GM19351 (cell line): ENCODE measurements around the gene LINC00632.

Experiments used
- ATAC-seq: cut with Tn5 transposase; IDR thresholded peaks from one replicate; pipeline ENCODE4 v1.9.1; 2021; ENCODE audit warnings: mild to moderate bottlenecking, moderate library complexity; ENCODE audit not compliant: unreplicated experiment

LINC00632 gene

DNA sequence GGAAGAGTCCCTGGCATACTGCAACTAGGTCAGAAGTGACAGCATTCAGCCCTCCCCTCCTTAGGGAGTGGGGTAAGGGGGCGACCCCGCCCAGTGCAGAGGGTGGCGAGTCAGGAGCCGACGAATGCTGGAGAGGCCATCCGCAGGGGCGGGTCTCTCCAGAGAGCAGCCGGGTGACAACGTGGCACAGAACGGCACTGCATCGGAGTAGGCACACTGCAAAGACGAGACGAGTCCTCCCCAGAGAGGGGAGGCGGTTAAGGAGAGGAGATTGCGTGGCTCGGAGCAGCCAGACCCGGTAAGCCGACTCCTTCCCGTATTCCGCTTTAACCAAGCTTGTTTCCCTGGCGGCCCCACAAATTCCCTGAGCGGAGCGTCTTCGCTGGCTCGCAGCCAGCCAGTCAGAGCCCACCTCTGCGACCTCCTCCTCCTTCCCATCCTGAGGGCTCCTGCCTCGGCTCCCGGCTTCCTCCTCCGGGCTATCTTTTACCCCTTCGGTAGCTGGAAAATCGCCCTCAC, 54.9 kb downstream of the LINC00632 start:
- ATAC-seq, result no peak

DNA sequence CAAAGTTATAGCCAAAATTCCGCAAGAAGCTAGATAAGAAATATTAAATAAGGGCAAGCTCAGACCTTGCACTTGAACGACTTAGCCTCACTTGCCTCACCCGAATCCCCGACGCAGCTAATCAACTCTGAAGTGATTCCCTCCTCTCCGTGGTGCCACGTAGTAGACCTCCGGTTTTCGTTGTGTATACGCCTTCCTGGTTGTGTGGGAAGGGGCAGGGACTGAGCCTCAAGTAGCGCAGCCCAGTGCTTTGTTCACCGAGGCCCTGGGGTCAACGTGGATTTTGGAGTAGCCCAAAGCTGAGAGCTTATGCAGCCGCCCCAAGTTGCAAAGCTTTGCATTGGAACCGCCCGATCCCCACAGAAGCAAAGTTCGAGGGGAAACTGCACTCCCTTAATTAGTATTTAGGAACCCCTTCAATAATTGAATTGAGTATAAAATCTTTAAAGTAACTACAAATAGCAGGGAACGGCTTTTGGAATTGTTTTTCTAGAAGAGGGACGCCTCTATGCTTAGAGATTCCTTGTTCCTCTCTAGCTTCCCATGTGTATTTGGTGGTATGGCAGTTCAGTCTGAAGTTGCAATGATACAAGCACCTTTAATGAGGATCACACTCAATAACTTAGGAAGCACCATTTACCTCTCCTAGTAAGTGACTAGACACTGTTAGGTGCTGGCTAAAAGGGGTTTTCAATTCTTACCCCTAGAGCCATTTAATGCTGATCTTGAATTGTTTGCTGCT, 55.7 kb downstream of the LINC00632 start:
- ATAC-seq, result no peak

DNA sequence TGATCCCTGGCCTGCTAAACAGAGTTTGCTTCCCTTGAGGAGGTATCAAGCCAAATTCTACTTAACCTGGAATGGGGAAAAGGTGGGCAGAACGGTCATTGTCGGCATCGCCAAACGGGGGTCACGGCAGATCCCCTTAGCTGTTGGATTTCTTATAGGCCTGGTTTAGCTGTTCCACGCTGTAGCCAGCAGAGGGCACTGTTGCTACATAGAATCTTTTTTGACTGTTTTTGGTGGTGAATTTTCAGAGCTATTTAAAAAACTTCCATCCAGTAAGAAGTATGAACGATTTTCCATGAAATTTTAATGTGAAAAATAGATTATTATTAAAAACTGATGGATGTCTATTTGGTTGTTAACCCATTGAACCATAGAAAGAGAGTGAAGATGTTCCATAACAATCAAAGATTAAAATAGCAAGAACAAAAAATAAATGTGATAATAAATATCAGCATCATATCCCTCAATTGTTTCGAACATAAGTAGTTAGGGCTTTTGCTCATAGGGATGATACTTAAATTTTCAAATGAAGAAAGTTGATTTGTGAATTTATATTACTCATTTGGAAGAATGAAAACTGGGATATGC, 56.6 kb downstream of the LINC00632 start:
- peak; percentile 54 for ATAC-seq

DNA sequence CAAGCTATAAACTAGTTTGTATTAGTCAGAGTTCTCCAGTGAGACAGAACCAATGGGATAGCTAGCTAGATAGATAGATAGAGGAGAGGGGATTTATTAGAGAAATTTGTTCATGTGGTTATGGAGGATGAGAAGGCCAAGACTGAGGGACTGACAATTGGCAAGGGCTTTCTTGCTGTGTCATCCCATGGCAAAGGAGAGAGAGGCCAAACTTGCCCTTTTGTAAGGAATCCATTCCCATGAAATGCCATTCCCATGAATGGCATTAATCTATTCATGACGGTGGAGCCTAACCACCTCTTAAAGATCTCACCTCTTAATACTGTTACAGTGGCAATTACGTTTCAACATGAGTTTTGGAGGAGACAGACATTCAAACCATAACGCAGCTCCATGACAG, 58.1 kb downstream of the LINC00632 start:
- ATAC-seq, result no peak

DNA sequence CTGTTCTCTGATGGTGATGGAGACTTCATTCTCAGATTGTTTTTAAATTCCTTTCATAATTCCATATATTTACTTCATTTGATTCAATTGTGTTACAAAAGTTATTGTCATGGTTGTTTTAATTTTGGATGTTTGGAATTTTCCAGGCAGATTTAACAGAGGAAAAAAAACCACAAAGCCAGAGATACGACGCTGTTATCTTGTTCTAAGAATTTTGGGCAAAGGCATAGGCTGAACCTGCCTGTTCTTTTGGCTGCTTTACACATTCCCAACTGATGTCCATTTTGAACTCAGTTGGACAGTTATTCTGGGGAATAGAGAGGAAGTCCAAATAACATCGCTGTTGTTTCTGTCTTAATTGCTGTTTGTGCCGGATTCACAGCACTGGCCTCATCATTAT, 65.7 kb downstream of the LINC00632 start:
- ATAC-seq, result no peak

DNA sequence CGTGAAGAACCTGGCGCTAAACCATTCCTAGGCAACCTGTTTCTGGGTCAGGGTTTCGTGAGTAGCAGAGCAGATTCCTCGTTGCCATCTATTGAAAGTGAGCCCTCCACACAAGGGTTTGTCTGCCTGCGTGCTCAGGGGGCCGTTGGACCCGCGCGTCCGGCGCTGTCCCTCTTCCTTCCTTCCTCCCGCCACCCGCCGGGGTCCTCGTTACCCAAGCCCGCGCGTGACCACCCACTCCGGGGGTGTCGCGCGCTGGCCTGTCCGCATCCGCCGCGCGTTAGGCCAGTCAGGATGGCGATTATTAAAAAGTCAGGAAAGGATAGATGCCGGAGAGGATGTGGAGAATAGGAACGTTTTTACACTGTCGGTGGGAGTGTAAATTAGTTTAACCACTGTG, 66.8 kb downstream of the LINC00632 start:
- ATAC-seq, result no peak

DNA sequence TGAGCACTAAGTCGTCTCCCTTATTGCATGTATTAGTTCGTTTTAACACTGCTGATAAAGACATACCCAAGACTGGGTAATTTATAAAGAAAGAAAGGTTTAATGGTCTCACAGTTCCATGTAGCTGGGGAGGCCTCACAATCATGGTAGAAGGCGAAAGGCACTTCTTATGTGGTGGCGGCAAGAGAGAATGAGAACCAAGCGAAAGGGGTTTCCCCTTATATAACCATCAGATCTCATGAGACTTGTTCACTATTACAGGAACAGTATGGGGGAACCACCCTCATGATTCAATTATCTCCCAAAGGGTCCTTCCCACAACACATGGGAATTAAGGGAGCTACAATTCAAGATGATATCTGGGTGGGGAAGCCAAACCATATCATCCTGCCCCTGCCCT, 85.1 kb downstream of the LINC00632 start:
- no peak for ATAC-seq

DNA sequence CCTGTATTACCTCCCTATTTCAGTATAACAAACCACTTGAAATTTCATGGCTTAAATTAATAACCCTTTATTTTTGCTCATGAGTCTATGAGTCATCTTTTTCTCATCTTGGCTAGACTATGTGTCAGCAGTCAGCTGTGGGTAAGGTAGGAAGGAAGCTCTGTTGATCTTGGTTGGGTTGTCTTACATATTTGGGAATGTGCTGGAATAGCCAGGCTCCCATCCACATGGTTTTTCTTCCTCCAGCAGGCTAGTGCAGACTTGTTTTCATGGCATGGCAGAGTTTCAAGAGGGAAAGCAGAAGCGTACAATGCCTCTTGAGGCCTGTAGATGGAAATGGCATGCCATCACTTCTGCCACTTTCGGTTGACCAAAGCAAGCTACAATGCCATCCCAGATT, 89.7 kb downstream of the LINC00632 start:
- ATAC-seq, result no peak

DNA sequence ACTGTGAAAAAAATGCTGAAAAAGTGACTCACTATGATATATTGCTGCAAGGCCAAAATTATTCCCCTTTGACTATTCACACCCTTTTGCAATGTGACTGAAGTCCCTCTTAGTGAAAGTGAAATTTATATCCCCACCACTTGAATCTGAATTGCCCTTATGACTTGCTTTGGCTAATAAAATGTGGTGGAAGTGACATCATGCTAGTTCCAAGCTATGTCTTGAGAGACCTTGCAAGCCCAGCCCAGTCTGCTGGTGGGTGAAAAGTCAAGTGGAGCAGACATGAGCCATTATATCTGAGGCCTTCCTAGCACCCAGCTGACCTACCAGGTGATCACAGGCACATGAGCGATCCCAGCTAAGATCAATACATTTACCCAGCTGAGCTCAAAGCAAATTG, 94.7 kb downstream of the LINC00632 start:
- ATAC-seq, result no peak

DNA sequence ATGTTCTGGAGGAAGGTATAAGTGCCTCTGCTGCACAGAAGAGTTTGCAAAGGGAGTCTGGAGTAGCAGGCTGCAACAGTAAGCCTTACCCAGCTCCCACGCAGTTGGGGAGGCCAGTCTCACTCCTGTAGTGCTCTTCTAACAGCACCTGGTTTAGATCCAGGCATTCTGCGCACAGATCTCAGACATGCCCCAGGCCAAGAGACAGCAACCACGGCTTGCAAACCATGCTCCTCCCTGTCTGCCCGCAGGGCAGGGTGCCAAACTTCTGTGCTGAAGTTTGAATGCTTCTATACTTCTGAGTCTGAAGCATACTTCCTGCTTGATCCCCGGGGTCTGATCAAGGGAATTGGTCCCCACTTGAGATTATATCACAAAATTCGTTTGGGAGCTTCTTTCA, 106.3 kb downstream of the LINC00632 start:
- no peak for ATAC-seq

DNA sequence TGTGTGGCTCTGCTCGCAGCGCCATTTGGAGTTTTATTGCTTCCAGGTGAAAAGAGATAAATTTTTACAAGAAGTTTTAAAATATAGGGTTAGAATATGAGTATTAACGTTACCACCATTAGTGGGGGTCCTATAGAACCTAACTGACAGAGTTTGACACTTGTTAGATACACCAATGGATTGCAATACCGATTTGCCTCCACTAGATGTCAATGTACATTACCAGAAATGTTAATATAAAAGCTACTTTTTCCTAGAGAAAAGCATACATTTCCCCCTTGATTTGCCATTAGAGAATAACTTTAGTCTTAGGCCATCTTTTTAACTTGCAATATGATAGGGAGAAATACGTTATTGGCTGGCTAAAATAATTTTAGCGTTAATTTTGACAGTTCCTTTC, 108.4 kb downstream of the LINC00632 start:
- no peak for ATAC-seq

DNA sequence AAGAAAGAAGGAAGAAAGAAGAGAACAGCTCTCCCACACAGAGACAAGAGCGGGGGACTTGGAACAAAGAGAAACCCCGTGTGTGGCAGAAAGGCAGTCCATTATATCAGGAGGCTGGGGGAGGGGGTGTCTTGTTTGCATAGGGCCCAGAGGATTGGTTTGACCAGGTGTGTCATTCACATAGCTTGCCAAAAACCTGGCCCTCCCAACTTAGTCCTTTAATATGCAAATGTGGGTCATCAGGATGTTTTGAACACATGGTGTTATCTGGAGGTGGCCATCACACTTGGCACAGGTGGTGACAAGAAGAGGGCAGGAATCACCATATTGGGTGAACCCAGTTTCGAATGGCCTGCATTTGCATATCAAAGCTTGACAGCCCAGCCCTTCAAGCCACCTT, 111.7 kb downstream of the LINC00632 start:
- ATAC-seq, result no peak

DNA sequence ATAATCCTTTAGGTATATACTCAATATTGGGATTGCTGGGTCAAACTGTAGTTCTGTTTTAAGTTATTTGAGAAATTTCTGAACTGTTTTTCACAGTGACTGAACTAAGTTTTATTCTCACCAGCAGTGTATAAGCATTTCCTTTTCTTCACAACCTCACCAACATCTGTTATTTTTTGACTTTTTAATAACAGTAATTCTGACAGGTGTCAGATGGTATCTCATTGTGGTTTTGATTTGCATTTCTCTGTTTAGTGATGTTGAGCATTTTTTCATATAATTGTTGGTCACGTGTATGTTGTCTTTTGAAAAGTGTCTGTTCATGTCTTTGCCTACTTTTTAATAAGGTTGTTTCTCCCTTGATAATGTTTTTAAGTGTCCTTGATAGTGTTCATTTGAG, 112.6 kb downstream of the LINC00632 start:
- ATAC-seq, result no peak

DNA sequence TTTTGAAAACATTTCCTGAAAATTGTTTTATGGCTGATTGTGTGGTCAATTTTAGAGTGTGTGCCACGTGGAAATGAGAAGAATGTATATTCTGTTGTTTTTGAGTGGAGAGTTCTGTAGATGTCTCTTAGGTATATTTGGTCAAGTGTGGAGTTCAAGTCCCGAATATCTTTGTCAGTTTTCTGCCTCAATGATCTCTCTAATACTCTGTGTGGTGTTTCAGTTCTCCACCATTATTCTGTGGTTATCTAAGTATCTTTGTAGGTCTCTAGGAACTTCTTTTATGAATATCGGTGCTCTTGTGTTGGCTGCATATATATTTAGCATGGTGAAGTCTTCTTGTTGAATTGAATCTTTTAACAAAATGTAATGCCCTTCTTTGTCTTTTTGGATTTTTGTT, 113.3 kb downstream of the LINC00632 start:
- ATAC-seq, result no peak

DNA sequence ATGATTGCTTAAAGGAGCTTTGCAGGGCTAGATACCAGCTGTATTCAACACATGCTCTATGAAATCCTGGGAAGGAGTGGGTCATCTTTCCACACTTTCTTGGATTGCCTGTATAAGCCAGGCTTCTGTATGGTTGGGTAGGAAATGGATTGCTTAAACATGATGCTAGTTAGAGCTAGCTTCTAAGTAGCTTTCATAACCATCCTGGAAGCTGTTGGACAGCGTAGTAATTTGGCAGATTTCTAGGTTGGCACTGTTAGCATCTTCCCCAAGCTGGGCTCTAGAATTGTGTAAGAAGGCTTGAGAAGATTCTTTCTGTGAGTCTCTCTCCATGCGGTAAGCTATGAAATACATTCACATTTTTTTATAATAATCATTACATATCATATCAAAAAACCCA, 127.3 kb downstream of the LINC00632 start:
- no peak for ATAC-seq
